Measurements from ENCODE around the gene KRT31. TPM values are rescaled to one million over a fixed set of nuclear protein-coding genes. Genes with fewer than 3 reads are reported as not detected.
"Not testable (repeated sequence)": the region's sequence is repeated elsewhere in the genome, so short reads cannot be mapped to it uniquely, and the experiment has no call there.

The KRT31 gene
- total RNA-seq, 1 donor from 2014 or later = not detected

- peaks cover 5% of the 10 kb centered on the region for H3K9me3 Mint-ChIP-seq
- TF ChIP-seq CTCF (conservative IDR thresholded peaks at IDR 0.05) = no peak
- no peak for DNase-seq (ENCODE audit: extremely low spot score, unreplicated experiment)
- H3K4me3 Mint-ChIP-seq = no peak overlapping the region
- H3K27ac Mint-ChIP-seq = no peak overlapping the region
- H3K36me3 Mint-ChIP-seq = no peaks in the 10 kb centered on the region
- H3K27me3 Mint-ChIP-seq = peaks cover 4% of the 10 kb centered on the region
- no peaks in the 10 kb centered on the region for H3K4me1 Mint-ChIP-seq (ENCODE audit: unreplicated experiment)
These were observed 42.9 kb downstream of the KRT31 start for GRCh38 chr17:41354536-41354935.

GRCh38 chr17:41352597-41353366 lies 44.6 kb downstream of the KRT31 start:
- peaks cover 4% of the 10 kb centered on the region for H3K27me3 Mint-ChIP-seq
- no peak overlapping the region for H3K4me3 Mint-ChIP-seq
- no peak overlapping the region for H3K27ac Mint-ChIP-seq
- no peak for TF ChIP-seq CTCF (conservative IDR thresholded peaks at IDR 0.05)
- H3K36me3 Mint-ChIP-seq = no peaks in the 10 kb centered on the region
- H3K4me1 Mint-ChIP-seq (ENCODE audit: unreplicated experiment) = peaks cover 2% of the 10 kb centered on the region
- no peak for DNase-seq (ENCODE audit: extremely low spot score, unreplicated experiment)
- H3K9me3 Mint-ChIP-seq = peaks cover 5% of the 10 kb centered on the region

DNA sequence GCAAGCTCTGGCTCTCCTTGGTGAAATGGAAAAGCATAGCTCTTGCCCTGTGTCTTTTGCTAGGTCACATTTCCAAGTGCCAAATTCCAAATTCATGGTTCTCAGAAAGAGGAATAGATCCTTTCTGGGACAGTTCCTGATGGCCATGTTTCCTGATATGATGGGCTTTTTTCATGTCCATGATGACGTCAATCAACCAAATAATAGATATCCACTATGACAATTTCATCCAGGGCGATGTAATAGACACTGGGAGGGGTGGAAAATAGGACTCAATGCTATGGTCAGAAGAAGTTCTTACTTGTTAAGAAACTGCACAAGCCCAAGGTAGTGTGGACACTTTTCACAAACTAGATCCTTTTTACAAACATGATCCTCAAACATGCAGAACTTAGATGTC lies 46.2 kb downstream of the KRT31 start:
- DNase-seq (ENCODE audit: extremely low spot score, unreplicated experiment) = no peak
- no peak for TF ChIP-seq CTCF (conservative IDR thresholded peaks at IDR 0.05)
- H3K27me3 Mint-ChIP-seq = peaks cover 4% of the 10 kb centered on the region
- H3K4me1 Mint-ChIP-seq (ENCODE audit: unreplicated experiment) = peaks cover 3% of the 10 kb centered on the region
- peaks cover 5% of the 10 kb centered on the region for H3K9me3 Mint-ChIP-seq
- no peaks in the 10 kb centered on the region for H3K36me3 Mint-ChIP-seq
- no peak overlapping the region for H3K27ac Mint-ChIP-seq
- H3K4me3 Mint-ChIP-seq = no peak overlapping the region

DNA sequence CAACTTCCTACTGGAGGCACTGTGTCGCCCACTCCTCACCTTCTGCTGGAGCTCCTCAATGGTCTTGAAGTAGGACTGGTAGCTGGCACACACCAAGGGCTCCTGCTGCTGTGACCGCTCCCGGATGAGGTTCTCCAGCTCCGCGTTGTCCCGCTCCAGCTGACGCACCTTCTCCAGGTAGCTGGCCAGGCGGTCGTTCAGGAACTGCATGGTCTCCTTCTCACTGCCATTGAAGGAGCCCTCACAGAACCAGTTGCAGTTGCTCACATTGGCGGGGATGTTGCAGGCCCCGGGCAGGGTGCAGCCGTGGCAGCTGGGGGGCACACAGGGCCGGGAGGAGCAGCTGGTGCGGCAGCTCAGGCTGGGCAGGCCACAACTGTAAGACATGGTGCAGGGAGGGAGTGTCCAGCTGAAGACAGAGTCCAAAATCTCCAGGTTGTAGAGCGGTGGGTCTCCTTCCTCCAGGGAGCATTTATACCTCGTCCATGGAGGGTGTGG lies 47.0 kb downstream of the KRT31 start, which contains the start of gene KRT33A:
Gene KRT33A (minus strand): TSS at position 448 of the 498 bp plus-strand sequence. CDS start 61 bp downstream, at position 387.
- H3K27ac Mint-ChIP-seq; H3K4me3 Mint-ChIP-seq; H3K9me3 Mint-ChIP-seq; H3K4me1 Mint-ChIP-seq (ENCODE audit: unreplicated experiment); H3K36me3 Mint-ChIP-seq; H3K27me3 Mint-ChIP-seq; DNase-seq (ENCODE audit: extremely low spot score, unreplicated experiment): not testable (repeated sequence)

DNA sequence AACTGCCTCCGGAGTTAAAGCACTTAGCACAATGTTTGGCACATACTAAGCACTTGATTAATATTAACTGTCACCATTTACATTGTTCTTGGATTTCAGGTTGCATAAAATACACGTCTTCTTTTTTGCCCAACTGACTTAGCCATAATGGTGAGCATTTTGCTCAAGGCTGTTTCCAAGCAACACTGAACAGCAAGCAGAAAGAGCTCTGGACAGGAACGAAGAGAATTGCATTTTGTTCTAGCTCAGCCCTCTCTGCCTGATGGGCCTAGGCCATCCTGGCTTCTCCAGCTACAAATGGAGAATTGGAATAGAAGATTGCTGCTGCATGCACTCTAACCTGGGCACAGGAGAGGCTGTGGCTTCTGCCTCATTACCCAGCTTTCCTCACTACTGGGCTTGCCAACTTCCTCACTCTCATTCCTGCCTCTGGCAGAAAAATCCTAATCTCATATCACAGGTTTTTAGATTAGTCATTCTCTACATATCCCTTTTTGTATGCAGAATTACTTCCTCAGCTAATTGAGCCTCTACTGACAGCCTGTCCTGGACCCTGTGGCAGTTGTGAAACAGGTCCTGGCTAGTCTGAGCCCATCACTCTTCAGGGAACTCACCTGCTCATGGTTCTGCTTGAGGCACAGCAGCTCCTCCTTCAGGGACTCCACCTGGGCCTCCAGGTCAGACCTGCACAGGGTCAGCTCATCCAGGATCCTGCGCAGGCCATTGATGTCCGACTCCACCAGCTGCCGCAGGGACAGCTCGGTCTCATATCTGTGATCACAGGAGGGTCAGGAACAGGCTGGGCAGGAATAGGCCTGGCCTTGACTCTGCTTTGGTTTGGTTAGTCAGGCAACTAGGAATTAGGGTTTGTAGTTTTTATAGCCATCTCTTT lies 49.3 kb downstream of the KRT31 start:
- no peak for TF ChIP-seq CTCF (conservative IDR thresholded peaks at IDR 0.05)
- Mint-ChIP-seq H3K27ac (peak overlapping the region; percentile 63), H3K4me1 (ENCODE audit: unreplicated experiment) (peaks cover 7% of the 10 kb centered on the region), H3K36me3 (no peaks in the 10 kb centered on the region), H3K4me3 (peak overlapping the region; percentile 27), H3K9me3 (peaks cover 8% of the 10 kb centered on the region), H3K27me3 (peaks cover 4% of the 10 kb centered on the region)
- no peak for DNase-seq (ENCODE audit: extremely low spot score, unreplicated experiment)

- H3K4me3 Mint-ChIP-seq; H3K27ac Mint-ChIP-seq; DNase-seq (ENCODE audit: extremely low spot score, unreplicated experiment); H3K36me3 Mint-ChIP-seq; H3K27me3 Mint-ChIP-seq: not testable (repeated sequence)
- Mint-ChIP-seq H3K9me3 (peaks cover 12% of the 10 kb centered on the region), H3K4me1 (ENCODE audit: unreplicated experiment) (peaks cover 10% of the 10 kb centered on the region)
These were observed 51.0 kb downstream of the KRT31 start for GRCh38 chr17:41346421-41346820.
